ENCODE data around the gene USP32.
A peak's percentile ranks its signal among the peaks of the same experiment; 100 is the strongest.
"Not testable (repeated sequence)": the region's sequence is repeated elsewhere in the genome, so short reads cannot be mapped to it uniquely, and the experiment has no call there.

The USP32 gene

DNA sequence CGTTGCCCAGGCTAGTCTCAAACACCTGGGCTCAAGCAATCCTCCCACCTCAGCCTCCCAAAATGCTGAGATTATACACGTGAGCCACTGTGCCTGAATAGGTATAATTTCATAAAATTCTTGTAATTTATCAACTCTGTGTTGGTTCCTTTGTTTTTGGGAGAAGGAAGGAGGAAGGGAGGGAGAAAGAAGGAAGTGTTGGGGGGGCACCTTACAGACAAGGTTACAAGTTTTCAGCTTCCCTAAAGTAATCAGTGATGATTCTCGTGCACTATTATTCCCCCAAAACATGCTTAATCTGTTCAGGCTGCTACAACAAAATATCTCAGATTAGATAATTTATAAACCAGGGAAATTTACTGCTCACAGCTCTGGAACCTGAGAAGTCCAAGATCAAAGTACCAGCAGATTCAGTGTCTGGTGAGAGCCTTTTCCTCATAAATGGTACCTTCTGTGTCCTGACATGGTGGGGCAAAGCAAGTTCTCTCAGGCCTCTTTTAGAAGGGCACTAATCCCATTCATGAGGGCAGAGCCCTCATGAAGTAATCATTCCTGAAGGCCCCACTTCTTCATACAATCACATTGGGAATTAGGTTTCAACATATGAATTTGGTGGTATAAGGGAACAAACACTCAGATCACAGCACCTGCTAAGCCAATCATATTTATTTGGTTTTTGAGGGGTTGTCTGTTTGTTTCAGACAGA, 28.1 kb downstream of the USP32 start:
- no peaks in the 10 kb centered on the region for H3K36me3 Mint-ChIP-seq
- no peak for ATAC-seq
- no peak for DNase-seq (ENCODE audit: low spot score in 2 of 2)
- H3K4me3 Mint-ChIP-seq = no peak overlapping the region
- no peaks in the 10 kb centered on the region for H3K9me3 Mint-ChIP-seq
- H3K27ac Mint-ChIP-seq = no peak overlapping the region
- peaks cover 3% of the 10 kb centered on the region for H3K4me1 Mint-ChIP-seq

DNA sequence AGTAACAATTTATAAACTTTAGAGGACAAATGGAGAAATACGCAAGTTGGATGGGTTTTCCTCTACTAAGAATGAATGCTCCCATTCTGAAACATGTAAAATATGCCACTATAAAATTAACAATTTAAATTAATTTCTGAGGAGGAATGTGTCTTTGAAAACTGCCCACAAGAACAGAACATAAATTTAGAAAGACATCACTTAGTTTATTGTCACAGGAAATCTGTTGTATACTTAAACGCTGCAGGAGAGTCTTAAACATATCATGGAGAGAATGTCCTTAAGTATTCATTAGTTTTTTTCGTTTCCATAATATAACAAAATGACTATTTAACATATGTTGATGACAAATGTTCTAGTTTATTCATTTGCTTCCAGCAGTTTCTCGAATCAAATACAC, 29.6 kb downstream of the USP32 start:
- Mint-ChIP-seq H3K4me1 (peaks cover 14% of the 10 kb centered on the region), H3K9me3 (no peaks in the 10 kb centered on the region), H3K36me3 (no peaks in the 10 kb centered on the region), H3K4me3 (no peak overlapping the region), H3K27ac (no peak overlapping the region)
- ATAC-seq (no peak), DNase-seq (ENCODE audit: low spot score in 2 of 2) (no peak)

DNA sequence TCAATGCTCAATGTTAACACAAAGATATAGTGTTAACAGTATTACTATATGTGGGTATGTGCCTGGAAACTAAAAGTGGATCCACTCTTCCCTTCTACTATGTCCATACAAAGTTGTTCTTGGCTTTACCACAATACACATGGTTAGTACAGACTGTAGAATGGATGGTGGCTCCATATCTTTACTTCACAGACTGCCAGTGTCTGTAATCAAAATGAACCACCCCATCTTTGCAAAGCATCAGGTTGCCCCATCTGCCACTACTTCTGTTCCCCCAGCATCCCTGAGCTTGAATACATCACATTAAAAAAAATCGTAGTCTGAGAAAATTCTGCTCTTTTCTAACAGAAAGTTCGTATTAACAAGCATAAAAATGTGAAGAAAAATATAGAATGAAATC, 30.0 kb downstream of the USP32 start:
- no peak for ATAC-seq
- no peak for DNase-seq (ENCODE audit: low spot score in 2 of 2)
- Mint-ChIP-seq H3K9me3 (no peaks in the 10 kb centered on the region), H3K4me1 (peaks cover 18% of the 10 kb centered on the region), H3K4me3 (no peak overlapping the region), H3K36me3 (no peaks in the 10 kb centered on the region), H3K27ac (no peak overlapping the region)

DNA sequence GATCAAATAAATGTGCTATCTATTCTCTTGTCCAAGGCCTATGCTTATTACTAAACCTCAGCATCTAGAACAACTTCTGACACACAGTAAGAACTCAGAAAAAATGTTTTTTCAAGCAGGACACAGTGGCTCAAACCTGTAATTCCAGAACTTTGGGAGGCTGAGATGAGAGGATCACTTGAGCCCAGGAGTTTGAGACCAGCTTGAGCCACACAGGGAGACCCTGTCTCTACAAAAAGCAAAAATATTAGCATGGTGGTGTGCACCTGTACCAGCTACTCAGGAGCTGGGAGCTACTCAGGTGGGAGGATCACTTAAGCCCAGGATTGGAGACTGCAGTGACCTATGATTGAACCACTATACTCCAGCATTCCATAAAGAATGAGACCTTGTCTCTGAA, 32.5 kb downstream of the USP32 start:
- Mint-ChIP-seq H3K4me1 (peaks cover 43% of the 10 kb centered on the region), H3K27ac (no peak overlapping the region), H3K4me3 (no peak overlapping the region), H3K36me3 (peaks cover 5% of the 10 kb centered on the region), H3K9me3 (no peaks in the 10 kb centered on the region)
- ATAC-seq = no peak
- no peak for DNase-seq (ENCODE audit: low spot score in 2 of 2)

DNA sequence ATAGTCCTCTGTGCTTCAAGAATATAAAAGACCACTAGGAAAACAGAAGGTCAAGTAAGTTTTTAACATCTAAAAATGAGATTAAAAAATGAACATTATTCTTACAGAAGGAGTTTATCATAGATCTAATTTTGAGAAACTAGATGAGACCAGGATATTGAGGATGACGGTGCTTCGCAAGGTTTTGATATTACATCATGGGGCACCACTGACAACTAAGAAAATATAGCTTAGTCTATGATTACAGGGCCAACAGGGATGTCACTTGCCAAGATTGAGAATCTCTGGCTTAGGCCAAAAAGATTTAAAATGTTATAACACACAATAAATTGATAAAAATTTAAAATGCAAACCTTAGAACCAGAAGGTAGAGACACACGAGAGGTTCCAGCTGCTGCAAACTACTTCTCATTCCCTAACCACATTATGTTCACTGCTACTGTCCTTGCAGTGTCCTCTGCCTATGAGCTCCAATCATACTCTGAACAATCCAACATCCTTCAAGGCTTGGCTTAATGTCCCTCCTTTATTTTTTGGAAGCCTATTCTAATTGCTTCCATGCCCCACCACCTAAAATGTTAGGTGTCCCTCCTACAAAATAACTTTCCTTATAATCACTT, 33.2 kb downstream of the USP32 start:
- peaks cover 5% of the 10 kb centered on the region for H3K36me3 Mint-ChIP-seq
- no peak overlapping the region for H3K4me3 Mint-ChIP-seq
- no peaks in the 10 kb centered on the region for H3K9me3 Mint-ChIP-seq
- H3K4me1 Mint-ChIP-seq = peaks cover 46% of the 10 kb centered on the region
- ATAC-seq (peak; percentile 53), DNase-seq (ENCODE audit: low spot score in 2 of 2) (no peak)
- H3K27ac Mint-ChIP-seq = no peak overlapping the region

DNA sequence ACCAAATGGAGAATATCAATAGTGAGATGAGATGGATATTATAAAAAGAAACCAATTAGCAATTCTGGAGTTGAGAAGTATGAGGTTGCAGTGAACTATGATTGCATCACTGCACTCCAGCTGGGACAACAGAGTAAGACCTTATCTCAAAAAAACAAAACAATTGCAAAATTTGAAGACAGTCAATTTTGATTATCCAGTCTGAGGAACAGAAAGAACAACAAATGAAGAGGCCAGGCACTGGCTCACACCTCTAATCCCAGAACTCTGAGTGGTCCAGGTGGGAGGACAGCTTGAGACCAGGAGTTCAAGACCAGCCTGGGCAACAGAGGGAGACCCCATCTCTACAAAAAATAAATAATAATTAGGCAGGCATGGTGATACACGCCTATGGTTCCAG, 35.0 kb downstream of the USP32 start:
- peak overlapping the region; percentile 61 for H3K27ac Mint-ChIP-seq
- DNase-seq (ENCODE audit: low spot score in 2 of 2) = no peak
- H3K4me1 Mint-ChIP-seq = peaks cover 46% of the 10 kb centered on the region
- peak overlapping the region; percentile 54 for H3K4me3 Mint-ChIP-seq
- H3K36me3 Mint-ChIP-seq = peaks cover 5% of the 10 kb centered on the region
- ATAC-seq = peak; percentile 42
- H3K9me3 Mint-ChIP-seq = no peaks in the 10 kb centered on the region

DNA sequence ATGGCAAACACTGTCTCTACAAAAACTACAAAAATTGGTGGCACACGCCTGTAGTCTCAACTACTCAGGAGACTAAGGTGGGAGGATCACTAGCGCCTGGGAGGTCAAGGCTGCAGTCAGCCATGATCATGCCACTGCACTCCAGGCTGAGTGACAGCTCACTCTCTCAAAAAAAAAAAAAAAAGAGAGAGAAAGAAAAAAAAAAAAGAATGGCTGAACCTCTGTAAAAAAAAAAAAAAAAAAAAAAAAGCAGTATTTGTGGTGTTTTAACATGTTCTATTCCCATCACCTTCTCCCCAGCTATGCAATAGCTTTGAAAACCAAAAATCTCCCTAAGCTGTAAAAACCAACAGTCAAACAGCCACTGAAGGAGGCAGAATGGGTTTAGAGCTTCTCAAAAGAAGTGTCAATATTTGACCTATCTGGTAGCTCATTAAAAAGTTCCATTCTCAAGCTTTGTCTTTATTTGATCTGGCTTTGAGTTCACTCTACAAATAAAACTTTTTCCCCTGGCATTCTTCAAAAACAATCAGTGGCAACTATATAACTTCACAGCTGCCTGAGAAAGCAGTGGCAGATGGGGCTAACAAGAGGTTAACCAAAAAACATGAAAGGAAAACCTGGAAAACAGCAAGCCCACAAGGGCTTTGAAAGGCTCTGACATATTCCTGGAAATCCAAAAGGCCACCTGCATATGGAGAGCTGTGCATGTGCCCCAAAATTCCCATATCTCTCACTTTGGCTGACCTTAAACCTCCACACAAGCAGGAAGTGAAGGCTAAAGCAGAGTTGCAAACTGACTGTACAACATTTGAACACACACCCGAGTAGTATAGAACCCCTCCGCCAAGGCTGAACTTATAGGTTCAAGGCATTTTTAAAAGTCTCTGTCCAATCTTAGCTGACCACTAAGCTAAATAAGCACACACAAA, 36.0 kb downstream of the USP32 start:
- H3K27ac Mint-ChIP-seq = peak overlapping the region; percentile 61
- peaks cover 5% of the 10 kb centered on the region for H3K36me3 Mint-ChIP-seq
- peak overlapping the region; percentile 54 for H3K4me3 Mint-ChIP-seq
- DNase-seq (ENCODE audit: low spot score in 2 of 2) (peak in 1 of 2 donors; percentile 54), ATAC-seq (no peak)
- H3K9me3 Mint-ChIP-seq = no peaks in the 10 kb centered on the region
- H3K4me1 Mint-ChIP-seq = peaks cover 46% of the 10 kb centered on the region

DNA sequence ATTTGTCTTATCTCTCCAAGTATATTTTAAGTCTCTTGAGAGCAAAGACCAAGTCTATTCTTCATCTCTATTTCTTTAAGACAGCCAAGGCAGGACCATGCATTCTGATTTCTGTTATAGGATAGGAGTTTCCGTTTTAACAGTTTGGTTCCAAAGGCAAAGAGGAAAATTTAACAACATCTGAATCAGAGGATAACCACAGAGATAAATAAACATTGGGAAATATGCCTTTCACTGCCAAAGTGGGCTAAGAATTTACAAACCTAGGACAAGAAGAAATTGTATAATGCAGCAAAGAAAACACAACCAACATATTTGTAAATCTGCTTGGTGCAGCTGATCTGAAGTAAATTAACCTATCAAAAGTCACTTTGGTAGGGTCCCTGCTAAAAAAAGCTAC, 37.7 kb downstream of the USP32 start:
- no peak for DNase-seq (ENCODE audit: low spot score in 2 of 2)
- peak overlapping the region; percentile 54 for H3K4me3 Mint-ChIP-seq
- H3K9me3 Mint-ChIP-seq = no peaks in the 10 kb centered on the region
- no peak for ATAC-seq
- peak overlapping the region; percentile 61 for H3K27ac Mint-ChIP-seq
- peaks cover 46% of the 10 kb centered on the region for H3K4me1 Mint-ChIP-seq
- H3K36me3 Mint-ChIP-seq = peaks cover 5% of the 10 kb centered on the region

DNA sequence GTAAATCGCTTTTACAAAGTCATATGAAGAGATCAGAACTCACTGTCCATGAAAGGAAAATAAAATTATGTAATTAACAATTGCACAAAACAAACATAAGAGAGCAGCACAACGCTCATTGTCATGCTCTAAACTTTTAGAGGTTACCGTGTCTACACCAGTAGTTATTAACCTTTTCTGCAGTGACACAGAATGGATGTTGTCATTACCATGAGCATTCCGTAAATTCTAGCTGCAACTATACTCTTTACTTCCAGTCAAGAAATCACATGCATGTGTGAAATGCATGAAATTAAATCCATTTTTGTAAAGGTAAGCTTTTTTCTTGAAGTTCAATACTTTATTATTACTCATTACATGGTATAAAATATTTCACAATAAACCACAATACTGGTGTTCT, 38.2 kb downstream of the USP32 start:
- Mint-ChIP-seq H3K9me3 (no peaks in the 10 kb centered on the region), H3K4me1 (peaks cover 42% of the 10 kb centered on the region), H3K36me3 (peaks cover 5% of the 10 kb centered on the region), H3K27ac (no peak overlapping the region), H3K4me3 (no peak overlapping the region)
- DNase-seq (ENCODE audit: low spot score in 2 of 2) (no peak), ATAC-seq (no peak)

DNA sequence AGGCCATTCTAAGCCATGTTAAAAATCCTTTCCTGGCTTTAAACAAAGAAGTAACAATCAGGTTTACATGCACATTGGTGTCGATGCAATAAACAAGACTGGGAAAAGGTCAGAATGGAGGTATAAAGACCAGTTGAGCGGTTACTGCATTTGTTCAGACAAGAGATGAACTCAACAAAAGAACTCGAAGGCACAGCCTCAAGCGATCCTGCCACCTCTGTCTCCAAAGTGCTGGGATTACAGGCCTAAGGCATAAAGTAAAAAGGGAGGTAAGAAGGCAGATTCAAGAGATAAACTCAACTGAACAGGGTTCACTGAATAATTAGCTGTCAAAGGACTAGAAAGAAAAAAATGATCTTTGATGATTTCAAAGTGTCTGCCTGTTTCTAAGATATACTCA, 39.4 kb downstream of the USP32 start:
- ATAC-seq = no peak
- H3K9me3 Mint-ChIP-seq = no peaks in the 10 kb centered on the region
- no peak overlapping the region for H3K4me3 Mint-ChIP-seq

DNA sequence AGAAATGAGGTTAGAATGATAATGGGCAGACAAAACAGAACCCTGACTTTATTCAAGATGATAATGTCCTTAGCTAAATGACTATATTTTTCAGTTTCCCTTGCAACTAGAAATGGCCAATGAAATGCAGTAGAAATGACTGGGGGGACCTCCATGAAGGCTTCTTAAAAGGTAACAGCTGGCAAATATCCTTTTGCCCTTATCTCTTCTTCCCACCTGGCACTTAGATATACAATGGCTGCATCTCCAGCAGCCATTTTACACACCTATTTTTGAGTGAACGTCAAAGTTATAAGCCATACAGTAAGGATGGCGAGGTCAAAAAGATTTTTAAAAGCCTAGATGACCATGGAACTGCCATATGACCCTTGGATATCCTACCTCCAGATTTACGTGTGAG, 39.9 kb downstream of the USP32 start:
- Mint-ChIP-seq H3K4me1 (peaks cover 36% of the 10 kb centered on the region), H3K4me3 (no peak overlapping the region), H3K9me3 (no peaks in the 10 kb centered on the region), H3K36me3 (peaks cover 5% of the 10 kb centered on the region), H3K27ac (no peak overlapping the region)
- ATAC-seq (no peak), DNase-seq (ENCODE audit: low spot score in 2 of 2) (no peak)

More for the DNA sequence above, 39.4 kb downstream of the USP32 start:
- Mint-ChIP-seq H3K27ac (no peak overlapping the region), H3K36me3 (peaks cover 5% of the 10 kb centered on the region), H3K4me1 (peaks cover 40% of the 10 kb centered on the region)
- DNase-seq (ENCODE audit: low spot score in 2 of 2) = no peak

DNA sequence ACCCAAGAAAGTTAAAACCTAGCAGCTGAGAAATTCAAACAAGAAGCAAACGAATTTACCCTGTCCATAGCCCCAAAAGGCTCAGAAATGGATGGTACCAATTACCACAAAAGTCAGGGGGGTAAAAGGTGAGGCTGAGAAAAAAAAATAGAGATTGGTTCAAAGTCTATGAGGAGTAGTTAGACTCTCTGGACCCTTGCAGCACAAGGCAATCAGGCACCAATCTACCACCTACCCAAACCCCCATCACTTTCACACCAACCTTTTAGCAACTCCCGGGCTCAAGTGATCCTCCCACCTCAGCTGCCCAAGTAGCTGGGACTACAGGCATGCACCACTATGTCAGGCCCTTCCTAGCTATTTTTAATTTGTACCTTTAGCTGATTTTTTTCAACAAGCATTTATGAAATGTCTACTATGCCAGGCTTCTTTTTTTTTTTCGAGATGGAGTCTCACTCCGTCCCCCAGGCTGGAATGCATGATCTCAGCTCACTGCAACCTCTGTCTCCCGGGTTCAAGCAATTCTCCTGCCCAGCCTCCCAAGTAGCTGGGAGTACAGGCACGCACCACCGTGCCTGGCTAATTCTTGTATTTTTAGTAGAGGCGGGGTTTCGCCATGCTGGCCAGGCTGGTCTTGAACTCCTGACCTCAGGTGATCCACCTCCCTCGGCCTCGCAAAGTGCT, 40.8 kb downstream of the USP32 start:
- Mint-ChIP-seq H3K4me1 (peaks cover 27% of the 10 kb centered on the region), H3K4me3 (no peak overlapping the region), H3K36me3 (no peaks in the 10 kb centered on the region), H3K27ac (no peak overlapping the region), H3K9me3 (no peaks in the 10 kb centered on the region)
- DNase-seq (ENCODE audit: low spot score in 2 of 2) (no peak), ATAC-seq (no peak)

DNA sequence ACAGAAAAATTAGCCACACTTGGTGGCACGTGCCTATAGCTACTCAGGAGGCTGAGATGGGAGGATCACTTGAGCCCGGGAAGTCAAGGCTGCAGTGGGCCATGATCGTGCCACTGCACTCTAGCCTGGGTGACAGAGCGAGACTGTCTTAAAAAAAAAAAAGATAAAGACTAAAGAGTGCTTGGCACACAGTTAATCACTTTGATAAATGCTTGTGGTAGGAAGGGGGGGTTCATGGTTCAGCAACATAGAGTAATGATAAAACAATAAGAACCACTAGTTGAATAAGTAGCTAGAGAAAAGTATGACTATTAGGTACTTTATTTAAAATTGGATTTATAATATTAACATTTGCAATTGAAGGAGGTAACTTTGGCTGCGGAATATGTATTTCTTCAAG, 43.3 kb downstream of the USP32 start:
- DNase-seq (ENCODE audit: low spot score in 2 of 2) = no peak
- ATAC-seq = no peak
- Mint-ChIP-seq H3K9me3 (no peaks in the 10 kb centered on the region), H3K4me1 (peaks cover 6% of the 10 kb centered on the region), H3K27ac (no peak overlapping the region), H3K4me3 (no peak overlapping the region), H3K36me3 (peaks cover 13% of the 10 kb centered on the region)

DNA sequence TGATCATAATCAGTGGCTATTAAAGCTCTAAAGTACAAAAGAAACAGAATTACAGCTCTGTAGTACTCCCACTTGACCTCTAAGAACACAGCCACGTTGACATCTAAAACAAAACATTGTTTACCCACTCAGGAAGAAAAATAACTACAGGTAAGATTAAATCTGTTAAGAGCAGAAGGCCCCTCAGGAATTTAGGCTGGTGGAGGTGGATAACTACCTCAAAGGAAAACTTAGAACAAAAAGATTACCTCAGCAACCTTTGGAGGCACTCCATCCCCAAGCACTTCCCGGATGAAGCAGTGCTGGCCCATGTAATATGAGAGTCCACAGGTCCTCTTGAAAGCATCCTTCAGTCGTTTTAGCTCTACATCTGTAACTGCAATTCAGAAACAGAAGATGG, 46.7 kb downstream of the USP32 start:
- no peak for ATAC-seq
- no peak overlapping the region for H3K27ac Mint-ChIP-seq
- H3K36me3 Mint-ChIP-seq = peaks cover 34% of the 10 kb centered on the region

DNA sequence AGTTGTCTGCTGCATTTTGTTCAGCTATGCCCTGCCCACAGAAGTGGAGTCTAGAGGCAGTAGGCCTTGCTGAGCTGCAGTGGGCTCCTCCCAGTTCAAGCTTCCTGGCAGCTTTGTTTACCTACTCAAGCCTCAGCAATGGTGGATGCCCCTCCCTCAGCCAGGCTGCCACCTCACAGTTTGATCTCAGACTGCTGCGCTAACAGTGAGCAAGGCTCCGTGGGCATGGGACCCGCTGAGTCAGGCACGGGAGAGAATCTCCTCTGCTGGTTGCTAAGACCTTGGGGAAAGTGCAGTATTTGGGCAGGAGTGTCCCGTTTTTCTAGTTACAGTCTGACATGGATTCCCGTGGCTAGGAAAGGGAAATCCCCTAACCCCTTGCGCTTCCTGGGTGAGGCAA, 49.4 kb downstream of the USP32 start:
- H3K4me1 Mint-ChIP-seq; H3K4me3 Mint-ChIP-seq; H3K9me3 Mint-ChIP-seq; DNase-seq (ENCODE audit: low spot score in 2 of 2); ATAC-seq: not testable (repeated sequence)
- Mint-ChIP-seq H3K36me3 (peaks cover 34% of the 10 kb centered on the region), H3K27ac (peak overlapping the region; percentile 23)

More for the DNA sequence above, 46.7 kb downstream of the USP32 start:
- DNase-seq (ENCODE audit: low spot score in 2 of 2) = no peak
- Mint-ChIP-seq H3K4me3 (no peak overlapping the region), H3K4me1 (peaks cover 16% of the 10 kb centered on the region), H3K9me3 (no peaks in the 10 kb centered on the region)

Data from stimulated activated effector memory CD8-positive, alpha-beta T cell treated with anti-CD3 and anti-CD28 coated beads, Interleukin-12 subunit alpha, Interleukin-12 subunit beta, amount 100 ng/mL, for 72 hours (primary cell).